ENCODE data around the gene TEAD1.

TEAD1 gene

GRCh38 chr11:12686246-12687060, 12.2 kb downstream of the TEAD1 start:
- DNase-seq (ENCODE audit: low spot score) = no peak

DNA sequence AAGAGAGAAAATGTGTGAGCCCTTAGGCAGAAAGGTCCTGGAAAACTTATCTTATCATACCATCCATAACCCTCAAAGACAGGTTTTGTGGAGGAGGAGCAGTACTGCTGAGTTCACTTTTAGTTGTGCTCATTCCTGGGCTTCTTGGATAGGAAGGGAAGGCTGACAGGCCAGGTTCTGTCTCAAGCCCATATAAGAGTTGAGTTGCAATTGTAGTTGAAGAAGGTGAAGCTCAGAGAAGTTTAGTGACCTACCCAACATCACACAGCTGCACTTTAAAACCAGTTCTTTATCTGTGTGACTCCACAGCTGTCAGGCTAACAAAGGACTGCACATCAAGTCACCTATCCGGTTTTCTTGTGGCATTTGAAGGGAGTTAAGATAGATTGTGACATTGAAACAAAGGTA, 13.0 kb downstream of the TEAD1 start:
- no peak for DNase-seq (ENCODE audit: low spot score)

- DNase-seq (ENCODE audit: low spot score) = no peak
Observed at GRCh38 chr11:12687740-12688139, 13.5 kb downstream of the TEAD1 start.

DNA sequence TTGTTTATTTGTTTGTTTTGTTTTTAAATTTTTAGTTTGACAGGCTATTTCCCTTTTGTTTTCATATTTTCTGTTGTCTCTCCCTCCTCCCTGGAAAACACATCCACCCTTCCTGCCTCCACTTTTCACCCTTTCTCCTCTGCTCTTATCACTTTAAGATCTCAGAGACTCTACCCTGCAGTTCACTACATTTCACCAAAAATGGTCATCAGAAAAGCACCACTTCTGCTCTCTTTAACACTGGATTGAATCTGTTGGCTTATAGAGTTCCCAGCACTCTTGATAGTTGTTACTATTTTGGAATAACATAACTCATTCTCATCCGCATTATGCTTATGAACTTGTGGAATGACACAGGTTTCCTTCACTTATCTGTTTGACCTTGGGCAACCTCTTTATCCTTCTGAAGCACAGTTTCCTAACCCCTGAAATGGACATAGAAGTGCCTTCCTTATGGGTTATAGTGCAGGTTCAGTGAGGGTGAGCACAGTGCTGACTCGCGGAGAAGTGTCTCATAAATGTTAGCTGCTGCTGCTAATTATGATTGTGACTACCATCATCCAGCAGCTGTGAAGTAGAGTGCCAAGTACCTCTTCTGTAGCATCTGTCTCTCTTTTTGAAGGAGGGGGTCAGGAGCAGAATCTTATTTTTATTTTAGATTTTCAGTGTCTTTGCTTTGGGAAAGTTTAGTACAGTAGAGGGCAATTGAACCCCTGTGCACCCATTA, 15.0 kb downstream of the TEAD1 start:
- no peak for DNase-seq (ENCODE audit: low spot score)

- DNase-seq (ENCODE audit: low spot score) = peak; percentile 69
Observed at GRCh38 chr11:12690663-12691062, 16.4 kb downstream of the TEAD1 start.

DNA sequence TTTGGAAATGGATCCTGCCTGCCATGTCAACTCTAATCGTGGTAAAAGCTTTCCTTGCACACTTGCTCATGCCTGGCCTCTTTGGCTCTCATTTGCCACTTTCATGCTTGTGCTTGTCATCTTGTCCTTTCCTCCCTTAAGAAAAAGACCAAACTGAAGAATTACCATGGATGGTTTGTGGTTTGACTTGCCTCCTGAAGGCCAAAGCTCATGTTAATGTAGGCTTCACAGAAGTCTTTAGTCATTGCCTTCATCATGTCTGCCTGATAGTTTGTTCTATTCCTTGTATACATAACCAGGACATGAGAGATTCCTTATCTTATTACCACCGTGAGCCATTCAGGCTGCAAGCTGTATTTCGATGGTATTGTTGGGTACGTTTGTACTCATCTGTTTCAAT, 17.3 kb downstream of the TEAD1 start:
- no peak for DNase-seq (ENCODE audit: low spot score)

DNA sequence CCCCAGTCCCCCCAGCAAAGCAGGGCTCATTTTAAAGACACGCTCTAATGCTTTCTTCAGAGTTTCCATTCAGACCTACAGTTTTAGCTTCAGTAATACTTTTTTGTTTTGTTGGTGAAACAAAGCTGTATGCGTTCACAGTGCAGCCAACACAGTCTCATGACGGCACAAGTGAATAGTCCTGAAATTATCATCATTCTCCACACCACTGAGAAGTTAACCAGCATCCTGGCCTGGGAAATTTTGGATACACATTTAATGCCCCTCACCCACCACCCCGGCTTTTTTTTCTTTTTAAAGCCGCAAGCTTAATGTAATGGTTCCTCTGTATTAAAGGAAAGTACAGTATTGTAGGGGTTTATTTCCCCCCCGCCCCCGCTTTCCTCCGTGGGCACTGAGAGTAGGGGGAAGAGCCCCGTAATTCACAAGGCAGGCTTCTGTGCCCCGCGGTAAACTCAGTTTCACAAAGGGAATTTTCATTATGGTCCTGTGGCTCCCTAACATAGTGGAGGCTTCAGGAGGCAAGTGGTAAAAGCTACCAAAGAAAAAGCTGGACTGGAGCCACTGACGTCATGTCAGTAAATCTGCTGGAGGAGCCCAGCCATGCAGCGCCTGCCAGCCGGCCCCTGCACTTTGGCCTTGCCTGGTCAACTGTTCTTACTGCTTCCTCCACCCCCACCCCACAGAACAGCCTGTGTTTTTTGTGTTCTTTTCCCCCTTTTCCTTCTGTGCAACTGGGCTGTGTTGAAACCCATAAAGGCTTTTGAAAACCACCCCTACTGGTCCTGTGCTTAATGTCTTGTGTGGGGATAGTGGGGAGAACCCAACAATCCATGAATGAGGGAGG, 18.2 kb downstream of the TEAD1 start:
- peak; percentile 92 for DNase-seq (ENCODE audit: low spot score)

DNA sequence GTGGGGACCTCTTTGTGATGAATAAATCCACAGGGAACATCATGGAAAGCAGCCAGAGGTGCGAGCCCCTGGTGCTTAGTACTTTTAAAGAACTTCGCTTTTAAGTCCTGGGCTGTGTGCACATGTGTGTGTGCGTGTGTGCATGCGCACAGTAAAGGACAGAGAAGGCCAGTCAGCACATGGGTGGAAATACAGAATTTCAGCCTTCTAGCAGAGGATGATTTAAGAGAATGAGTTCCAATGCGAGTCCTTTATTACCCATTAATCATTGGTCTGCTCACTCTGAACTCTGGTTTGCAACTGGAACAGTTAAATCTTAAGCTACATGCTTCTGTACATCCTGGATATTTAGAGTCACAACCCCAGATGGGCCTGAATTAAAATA, 18.9 kb downstream of the TEAD1 start:
- DNase-seq (ENCODE audit: low spot score) = peak; percentile 64

GRCh38 chr11:12693479-12694182, 19.4 kb downstream of the TEAD1 start:
- peak; percentile 98 for DNase-seq (ENCODE audit: low spot score)

DNA sequence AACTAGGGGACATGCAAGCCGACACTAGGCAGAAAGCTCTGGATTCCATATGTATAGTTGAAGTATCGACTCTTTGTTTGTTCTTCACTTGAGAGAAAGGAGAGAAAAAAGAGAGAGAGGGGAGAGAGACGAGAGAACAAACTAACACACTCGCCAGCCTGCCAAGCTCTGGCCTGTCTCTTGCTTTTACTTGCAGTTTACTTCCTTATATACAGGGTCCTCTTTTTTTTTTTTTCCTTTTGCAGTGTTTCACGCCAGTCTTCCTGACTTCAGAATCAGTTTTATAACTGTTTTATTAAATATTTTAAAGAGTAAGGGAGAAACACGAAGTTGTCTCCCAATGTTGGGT, 19.9 kb downstream of the TEAD1 start:
- DNase-seq (ENCODE audit: low spot score) = no peak

DNA sequence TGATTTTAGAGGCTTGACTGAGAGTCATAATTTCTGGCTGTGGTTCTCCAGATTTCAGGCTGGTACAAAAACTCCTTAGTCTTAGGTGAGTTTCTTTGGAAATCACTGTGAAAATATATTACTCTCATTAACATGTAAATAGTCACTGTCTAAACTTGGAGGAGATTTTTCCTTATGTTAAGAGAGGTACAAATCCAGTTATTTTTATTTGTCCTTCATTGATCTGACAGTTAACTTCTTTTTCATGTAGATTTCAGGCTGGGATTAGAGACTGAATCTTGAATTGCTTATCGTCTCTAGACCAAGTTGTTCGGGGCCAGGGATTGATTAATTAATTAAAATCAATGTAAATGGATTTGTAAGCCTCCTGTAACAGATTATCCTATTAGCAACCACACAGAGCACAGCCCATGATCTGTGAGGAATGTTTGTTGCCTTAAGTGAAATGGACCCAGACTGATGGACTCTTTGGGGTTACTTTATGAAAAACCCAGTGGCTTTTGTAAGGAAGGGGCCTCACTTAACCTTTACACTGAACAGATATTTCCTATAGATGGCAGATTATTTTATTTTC, 21.1 kb downstream of the TEAD1 start:
- DNase-seq (ENCODE audit: low spot score) = no peak

DNA sequence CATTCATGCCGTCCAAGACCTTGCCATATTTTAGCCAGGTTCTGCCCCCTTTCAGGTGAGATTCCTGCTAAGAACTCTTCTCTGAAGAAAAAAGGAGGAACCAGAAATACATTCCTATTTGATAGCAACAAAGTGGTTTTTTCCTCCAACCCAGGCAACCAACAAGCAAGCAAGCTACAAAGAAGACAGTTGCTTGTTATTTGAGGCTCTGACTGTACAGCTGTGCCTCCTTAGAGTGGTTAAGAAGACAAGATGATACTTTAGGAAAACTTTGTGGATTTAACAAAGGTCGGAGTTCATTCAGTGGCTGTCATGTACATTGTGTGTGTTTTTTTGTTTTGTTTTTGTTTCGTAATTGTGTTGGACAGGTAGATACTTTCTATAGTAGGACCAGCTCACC, 21.7 kb downstream of the TEAD1 start:
- no peak for DNase-seq (ENCODE audit: low spot score)

DNA sequence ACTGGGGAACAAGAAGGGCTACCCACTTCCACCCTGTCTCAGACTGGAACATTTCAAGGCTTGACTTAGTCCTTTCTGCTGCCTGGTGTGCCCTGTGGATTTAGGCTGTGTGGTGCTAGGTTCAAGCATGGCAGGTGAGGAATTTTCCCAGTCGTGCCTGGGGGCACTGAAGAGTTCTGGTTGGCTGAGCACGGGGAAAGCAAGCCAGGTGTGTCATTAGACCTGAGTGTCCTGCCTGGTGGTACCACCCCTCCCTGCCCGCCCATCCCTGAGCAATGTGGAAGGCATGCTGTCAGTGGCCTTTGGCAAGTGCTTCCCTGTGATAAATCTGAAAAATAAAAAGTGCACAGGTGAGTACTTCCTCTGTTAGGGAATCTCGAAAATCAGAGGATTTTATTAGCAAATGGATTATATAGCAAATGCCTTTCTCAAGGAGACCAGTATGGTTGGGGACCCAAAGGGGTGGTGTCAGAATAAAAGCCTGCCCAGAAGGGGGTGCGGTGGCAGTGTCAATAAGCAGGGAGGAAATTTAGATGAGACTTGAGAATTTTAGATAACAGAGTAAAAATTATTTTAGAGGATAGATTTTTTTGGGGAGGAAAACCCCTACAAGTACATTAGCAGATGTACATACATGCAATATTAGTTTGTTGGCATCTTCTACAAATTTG, 22.8 kb downstream of the TEAD1 start:
- DNase-seq (ENCODE audit: low spot score) = peak; percentile 93

DNA sequence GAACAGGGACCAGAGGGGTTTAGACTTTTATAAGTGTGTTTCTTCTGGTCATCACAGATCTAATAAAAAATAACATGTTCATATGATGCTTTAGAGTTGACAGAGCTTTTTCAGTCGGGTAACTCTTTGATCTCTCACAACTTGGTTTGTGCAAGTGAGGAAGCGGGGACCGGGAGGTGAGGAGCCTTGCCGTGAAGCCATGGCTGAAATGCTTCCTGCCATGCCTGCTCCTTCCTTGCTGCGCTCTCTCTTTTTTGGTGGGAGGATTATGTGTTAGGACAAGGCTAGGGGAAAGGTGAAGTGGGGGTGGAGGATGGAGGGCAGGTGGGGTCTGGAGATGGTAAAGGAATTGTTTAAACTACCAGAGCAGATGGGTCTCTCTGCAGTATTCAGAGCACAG, 23.8 kb downstream of the TEAD1 start:
- DNase-seq (ENCODE audit: low spot score) = peak; percentile 56

DNA sequence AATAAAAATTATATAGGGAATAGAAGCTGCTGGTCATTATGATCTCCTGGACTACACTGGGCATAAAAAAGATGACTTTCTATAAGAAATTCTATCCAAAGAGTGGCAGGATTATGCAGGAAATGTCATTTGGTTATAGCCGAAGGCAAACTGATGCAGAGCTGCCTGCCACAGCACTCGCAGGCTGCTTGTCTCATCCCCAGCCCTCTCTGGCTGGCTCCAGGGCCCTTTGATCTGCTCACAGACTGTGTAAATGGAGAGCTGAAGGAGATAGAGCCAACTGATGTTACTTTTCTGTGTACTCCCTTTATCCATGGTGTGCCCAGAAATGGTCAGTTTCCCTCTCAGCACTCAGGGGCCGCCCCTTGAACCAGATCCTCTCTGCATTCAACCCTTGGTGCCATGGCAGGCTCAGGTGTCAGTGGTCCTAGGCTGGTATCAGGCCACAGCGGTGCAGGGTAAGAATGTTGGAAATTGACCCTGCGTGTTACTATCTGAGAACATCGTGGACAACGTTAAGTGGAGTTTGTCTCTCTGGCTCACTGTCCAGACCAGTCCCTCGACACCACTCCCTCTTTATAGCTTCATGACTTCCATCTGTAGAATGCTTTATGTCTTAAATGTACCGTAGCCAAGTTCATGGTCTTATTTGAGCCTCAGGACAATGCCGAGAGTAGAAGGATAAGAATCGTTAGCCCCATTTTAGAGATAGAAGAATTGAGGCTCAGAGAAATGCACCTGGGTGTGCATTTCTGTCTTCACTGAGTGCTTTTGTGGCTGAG, 27.8 kb downstream of the TEAD1 start:
- DNase-seq (ENCODE audit: low spot score) = no peak

- peak; percentile 61 for DNase-seq (ENCODE audit: low spot score)
Observed at GRCh38 chr11:12702999-12703453, 28.8 kb downstream of the TEAD1 start.

DNA sequence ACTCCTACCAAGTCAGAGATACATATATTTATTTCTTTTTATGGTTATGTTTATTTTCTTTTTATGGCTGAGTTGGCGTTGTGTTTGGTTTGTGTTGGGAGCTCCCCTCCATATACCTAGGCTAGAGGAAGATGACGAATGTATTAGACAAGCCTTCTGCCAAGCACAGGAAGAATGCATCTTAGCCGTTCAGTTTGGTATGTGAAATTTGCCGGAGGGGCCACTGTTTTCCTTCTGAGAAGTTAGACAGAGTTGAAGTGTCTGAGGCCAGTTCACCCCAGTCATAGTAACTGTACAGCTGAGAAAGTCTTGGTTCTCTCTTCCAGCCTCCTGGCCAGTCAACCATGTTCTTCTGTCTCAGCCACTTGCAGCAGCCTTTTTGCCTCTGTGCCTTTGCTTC, 29.8 kb downstream of the TEAD1 start:
- peak; percentile 61 for DNase-seq (ENCODE audit: low spot score)

- no peak for DNase-seq (ENCODE audit: low spot score)
Observed at GRCh38 chr11:12705874-12706273, 31.7 kb downstream of the TEAD1 start.

DNA sequence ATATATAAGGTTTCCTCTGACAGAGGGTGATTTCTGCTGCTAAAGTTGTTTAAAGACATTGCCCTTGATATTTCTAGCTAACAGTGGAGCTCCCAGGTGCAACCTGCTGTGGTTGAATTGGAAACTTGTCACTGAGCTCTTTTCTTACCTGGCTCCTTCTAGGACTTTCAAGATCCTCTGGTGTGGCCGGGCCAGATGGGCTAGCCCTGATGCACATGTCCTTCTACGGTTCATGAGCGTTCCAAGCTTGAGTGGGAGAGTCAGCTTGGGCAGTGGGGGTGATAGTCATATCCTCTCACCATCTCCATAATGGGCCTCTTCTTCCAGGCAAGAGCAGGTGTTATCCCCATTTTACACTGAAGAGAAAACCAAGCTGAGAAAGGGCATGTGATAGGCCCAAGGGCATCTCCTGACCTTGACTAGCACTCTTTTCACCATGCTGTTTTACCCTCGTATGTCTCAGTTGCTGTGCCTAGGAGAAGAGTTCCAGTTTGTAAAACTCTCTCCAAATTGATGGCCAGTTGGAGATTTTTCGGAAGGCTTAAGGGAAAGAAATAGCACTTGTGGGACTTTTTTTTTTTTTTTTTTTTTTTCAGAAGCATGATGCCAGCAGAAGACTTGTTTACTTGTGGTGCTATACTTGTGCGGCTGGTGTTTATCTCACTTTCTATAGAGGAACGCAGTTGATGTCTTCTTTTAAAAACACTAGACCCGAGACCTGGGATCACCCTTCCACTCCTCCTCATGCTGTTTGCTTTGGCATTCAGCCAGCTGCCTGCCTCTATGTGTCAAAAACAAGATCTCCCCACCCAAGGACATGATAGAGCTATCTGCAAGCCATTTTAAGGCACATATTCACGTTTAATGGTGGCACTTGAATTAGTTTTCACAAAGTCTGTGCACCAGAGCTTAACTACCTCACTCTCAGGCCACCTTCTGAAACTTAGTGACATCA, 32.6 kb downstream of the TEAD1 start:
- no peak for DNase-seq (ENCODE audit: low spot score)

All from kidney tubule cell (primary cell).